H1 (cell line): Measurements from ENCODE around the gene ZSCAN22. TPM values are rescaled to one million over a fixed set of nuclear protein-coding genes. Genes with fewer than 3 reads are reported as not detected.

Experiments used
- CTCF ChIA-PET: fragments of 300-600 bp; sonication (Branson Sonifier 250); formaldehyde crosslinking; loops from one replicate; lab custom pipeline; 2021; ENCODE audit not compliant: partially characterized antibody; lab: Charles Lee
- POLR2A ChIA-PET: fragments of 300-600 bp; sonication (Branson Sonifier 250); formaldehyde crosslinking; loops from one replicate; lab custom pipeline; 2021; ENCODE audit warnings: inconsistent platforms; ENCODE audit not compliant: partially characterized antibody; lab: Charles Lee
- DNase-seq, 2 experiments: peaks; one replicate each; pipeline versions ENCODE4 v3.0.0 to v3.0.0-alpha.2; 2010 to 2022; ENCODE audit warnings: low spot score in 2 of 2, low read depth in 1 of 2, mixed read lengths in 1 of 2
- FAIRE-seq: peaks from 2 replicates; lab custom pipeline; 2011; peaks lifted over from hg19 to GRCh38; lab: Jason Lieb, UNC
- H2AFZ ChIP-seq: 2 replicates; pipeline ENCODE4 v1.8.1; 2012; ENCODE audit warnings: low read length, inconsistent platforms
- H2AK5ac ChIP-seq: 2 replicates; pipeline ENCODE4 v1.6.1; 2013; ENCODE audit warnings: low read depth, low read length
- H2BK120ac ChIP-seq: replicated peaks from 2 replicates; pipeline ENCODE3; 2013; ENCODE audit warnings: low read depth, low read length, inconsistent platforms
- H2BK12ac ChIP-seq: 2 replicates; pipeline ENCODE4 v1.6.1; 2013; ENCODE audit warnings: low read depth, low read length
- H2BK15ac ChIP-seq: 2 replicates; pipeline ENCODE4 v1.6.1; 2013; ENCODE audit warnings: low read length
- H2BK20ac ChIP-seq: 2 replicates; pipeline ENCODE4 v1.6.1; 2013; ENCODE audit warnings: low read length
- H2BK5ac ChIP-seq: 2 replicates; pipeline ENCODE4 v1.6.1; 2013; ENCODE audit warnings: low read depth, low read length
- H3K14ac ChIP-seq: 2 replicates; pipeline ENCODE4 v1.6.1; 2013; ENCODE audit warnings: inconsistent platforms; ENCODE audit not compliant: insufficient read length
- H3K18ac ChIP-seq: 2 replicates; pipeline ENCODE4 v1.6.1; 2013; ENCODE audit warnings: low read length; ENCODE audit errors: extremely low read depth
- H3K23ac ChIP-seq: 2 replicates; pipeline ENCODE4 v1.6.1; 2013; ENCODE audit warnings: inconsistent platforms; ENCODE audit not compliant: insufficient read length
- H3K23me2 ChIP-seq: 2 replicates; pipeline ENCODE4 v1.6.1; 2013; ENCODE audit warnings: low read depth, low read length
- H3K27ac ChIP-seq: 2 replicates; pipeline ENCODE4 v1.6.1; 2011; ENCODE audit warnings: low read depth, low read length, inconsistent platforms
- H3K27me3 ChIP-seq, 4 experiments: replicated peaks in 1 of 4; 1 replicate in 1 of 4; 2 replicates in 3 of 4; pipeline versions ENCODE4 v1.6.1 to v1.8.1; 2011 to 2013; ENCODE audit warnings: low read length in 3 of 4, mild to moderate bottlenecking in 3 of 4, inconsistent platforms in 2 of 4, mixed read lengths in 2 of 4, moderate library complexity in 1 of 4; ENCODE audit not compliant: control insufficient read depth in 3 of 4, insufficient read depth in 3 of 4; ENCODE audit errors: extremely low read depth in 1 of 4
- H3K36me3 ChIP-seq, 4 experiments: 2 replicates each; pipeline versions ENCODE4 v1.6.1 to v1.8.1; 2011 to 2013; ENCODE audit warnings: mild to moderate bottlenecking in 4 of 4, low read length in 3 of 4, moderate library complexity in 2 of 4, control low read depth in 1 of 4, inconsistent platforms in 1 of 4; ENCODE audit not compliant: insufficient read depth in 4 of 4, control insufficient read depth in 2 of 4
- H3K4ac ChIP-seq: replicated peaks from 2 replicates; pipeline ENCODE3; 2013; ENCODE audit warnings: low read length, low read depth, mixed read lengths, inconsistent platforms; ENCODE audit not compliant: insufficient read length
- H3K4me1 ChIP-seq, 4 experiments: replicated peaks in 1 of 4; 1 replicate in 1 of 4; 2 replicates in 3 of 4; pipeline versions ENCODE4 v1.6.1 to v1.8.1; 2011 to 2013; ENCODE audit warnings: low read length in 3 of 4, inconsistent platforms in 2 of 4, mixed read lengths in 1 of 4; ENCODE audit not compliant: insufficient read depth in 4 of 4, control insufficient read depth in 3 of 4
- H3K4me2 ChIP-seq, 2 experiments: 2 replicates each; pipeline versions ENCODE4 v1.6.1 to v1.8.1; 2011 to 2013; ENCODE audit warnings: low read depth in 2 of 2, low read length in 2 of 2, control low read depth in 1 of 2, inconsistent platforms in 1 of 2, mild to moderate bottlenecking in 1 of 2; ENCODE audit not compliant: insufficient read depth in 1 of 2
- H3K4me3 ChIP-seq, 4 experiments: fragments of 200-600, 300-600 bp in 1 of 4; sonication (generic), shearing (Covaris generic), sonication (Bioruptor Twin) in 1 of 4; 2 replicates each; pipeline versions ENCODE4 v1.5.1 to v1.8.1; 2011 to 2016; ENCODE audit warnings: low read length in 4 of 4, low read depth in 3 of 4, control low read depth in 2 of 4, inconsistent platforms in 2 of 4, mild to moderate bottlenecking in 2 of 4, mixed read lengths in 1 of 4, moderate library complexity in 1 of 4; ENCODE audit not compliant: insufficient read depth in 2 of 4; ENCODE audit errors: extremely low read depth in 1 of 4
- H3K56ac ChIP-seq: replicated peaks from 2 replicates; pipeline ENCODE3; 2013; ENCODE audit warnings: low read depth, mild to moderate bottlenecking, mixed read lengths, low read length, inconsistent platforms; ENCODE audit not compliant: insufficient read length
- H3K79me1 ChIP-seq: 2 replicates; pipeline ENCODE4 v1.6.1; 2013; ENCODE audit warnings: low read depth, low read length, control low read depth
- H3K79me2 ChIP-seq, 2 experiments: 2 replicates each; pipeline versions ENCODE4 v1.6.1 to v1.8.1; 2012 to 2013; ENCODE audit warnings: low read length in 2 of 2, mild to moderate bottlenecking in 2 of 2, inconsistent platforms in 1 of 2; ENCODE audit not compliant: insufficient read depth in 2 of 2, control insufficient read depth in 1 of 2
- H3K9ac ChIP-seq, 4 experiments: replicated peaks in 1 of 4; 1 replicate in 1 of 4; 2 replicates in 3 of 4; pipeline versions ENCODE4 v1.6.1 to v1.8.1; 2011 to 2013; ENCODE audit warnings: low read depth in 3 of 4, low read length in 3 of 4, control low read depth in 2 of 4, mild to moderate bottlenecking in 2 of 4, moderate library complexity in 2 of 4, inconsistent platforms in 1 of 4; ENCODE audit errors: extremely low read depth in 1 of 4
- H3K9me3 ChIP-seq, 2 experiments: 2 replicates each; pipeline versions ENCODE4 v1.6.1 to v1.8.1; 2012 to 2013; ENCODE audit warnings: mild to moderate bottlenecking in 2 of 2, moderate library complexity in 2 of 2, control low read depth in 1 of 2, inconsistent platforms in 1 of 2, low read depth in 1 of 2, low read length in 1 of 2, mixed read lengths in 1 of 2; ENCODE audit not compliant: insufficient read depth in 2 of 2
- H4K20me1 ChIP-seq, 2 experiments: replicated peaks in 1 of 2; 2 replicates each; pipeline versions ENCODE3 to v1.8.1; 2011 to 2013; ENCODE audit warnings: inconsistent platforms in 2 of 2, low read length in 2 of 2, mild to moderate bottlenecking in 1 of 2; ENCODE audit not compliant: insufficient read depth in 2 of 2, control insufficient read depth in 1 of 2
- H4K5ac ChIP-seq: 2 replicates; pipeline ENCODE4 v1.6.1; 2013; ENCODE audit warnings: low read length, low read depth, mixed read lengths, inconsistent platforms; ENCODE audit not compliant: insufficient read length
- H4K8ac ChIP-seq: 2 replicates; pipeline ENCODE4 v1.8.0; 2013; ENCODE audit warnings: mild to moderate bottlenecking, moderate library complexity, low read length, inconsistent platforms; ENCODE audit not compliant: insufficient read depth; ENCODE audit errors: extremely low read depth
- H4K91ac ChIP-seq: replicated peaks from 2 replicates; pipeline ENCODE3; 2013; ENCODE audit warnings: low read length, mixed read lengths, inconsistent platforms; ENCODE audit not compliant: insufficient read length
- CTCF ChIP-seq, 3 experiments: IDR thresholded peaks; 1 replicate in 2 of 3; 2 replicates in 1 of 3; pipeline versions ENCODE4 v1.5.1 to v1.6.1; 2011; ENCODE audit warnings: low read length in 3 of 3, mild to moderate bottlenecking in 3 of 3, inconsistent platforms in 2 of 3, low read depth in 1 of 3, moderate library complexity in 1 of 3; ENCODE audit not compliant: insufficient read depth in 1 of 3; ENCODE audit errors: control extremely low read depth in 1 of 3
- RAD21 ChIP-seq, 2 experiments: IDR thresholded peaks in 1 of 2; conservative IDR thresholded peaks in 1 of 2; 2 replicates each; pipeline ENCODE4 v1.6.1; 2011; ENCODE audit warnings: low read depth in 2 of 2, low read length in 2 of 2, improper control_type of control experiment in 1 of 2, inconsistent platforms in 1 of 2, mild to moderate bottlenecking in 1 of 2, moderate library complexity in 1 of 2
- SIRT6 ChIP-seq: IDR thresholded peaks from one replicate; pipeline ENCODE4 v1.7.1; 2012; ENCODE audit warnings: low read length, inconsistent platforms
- SRF ChIP-seq: IDR thresholded peaks from 2 replicates; pipeline ENCODE4 v1.6.1; 2011; ENCODE audit warnings: mild to moderate bottlenecking, low read depth, low read length, moderate library complexity
- WGBS, 2 experiments: shearing (Covaris generic) in 1 of 2; methylation state at CpG; one replicate each; pipeline versions ENCODE4 v1.1.6 to v1.1.7; 2013 to 2015; ENCODE audit warnings: low lambda C conversion rate in 2 of 2, mixed read lengths in 2 of 2, inconsistent platforms in 1 of 2, low coverage in 1 of 2, missing lambda C conversion rate in 1 of 2; ENCODE audit not compliant: insufficient replicate concordance in 2 of 2, insufficient coverage in 1 of 2, insufficient read length in 1 of 2; ENCODE audit errors: extremely low coverage in 1 of 2, missing lambda C conversion rate in 1 of 2; 5-methylcytosine and 5-hydroxymethylcytosine counted together
- polyA plus RNA-seq, 7 experiments: library from polyadenylated mRNA; depleted of rRNA in 3 of 7; stranded (reverse) in 5 of 7; unstranded in 2 of 7; fragments of >200 nt in 5 of 7; fragments of 200-250 nt in 2 of 7; gene quantifications; 1 replicate in 5 of 7; 2 replicates in 1 of 7; 4 replicates in 1 of 7; pipeline versions ENCODE4 v1.2.1 to v1.2.3, GENCODE V29; 2011 to 2013; ENCODE audit warnings: missing spikeins in 2 of 7, mixed read lengths in 2 of 7
- total RNA-seq: library from RNA; stranded (reverse); fragmentation: NEBNext Ultra II Directional; extraction: Animal tissue kit (Norgen Biotek cat#: 25700); gene quantifications from 2 replicates; pipeline ENCODE4 v1.2.1, GENCODE V29; 2021

The ZSCAN22 gene
- total and polyA plus RNA-seq, 2 of the 8 experiments (the other 6 are each of a cell fraction or from before 2014, with no cell fraction given) = 3.2 to 3.3 TPM

GRCh38 chr19:58338825-58339558 lies 12.2 kb downstream of the ZSCAN22 start:
- no peak for FAIRE-seq
- no peak overlapping the region for H3K4me2 ChIP-seq
- no peak overlapping the region for H3K56ac ChIP-seq
- CTCF ChIA-PET = interaction anchor here (0.5 to 3.7 kb wide), 20 partner anchors 9 to 588 kb away, joined by 3 to 30 read pairs (median 4); partner anchors contain the start of gene A1BG
- H3K79me1 ChIP-seq = no peaks in the 10 kb centered on the region
- H4K20me1 ChIP-seq = peaks cover 3 to 8% of the 10 kb centered on the region in 2 experiments
- WGBS, 2 experiments = 88% methylated on average over 30 of the region's 30 CpGs; no CpG with 5 or more reads in 1 of the 2 experiments
- no peaks in the 10 kb centered on the region for H3K27me3 ChIP-seq
- no peak overlapping the region for H2BK15ac ChIP-seq
- H3K9me3 ChIP-seq = peaks cover 5 to 6% of the 10 kb centered on the region in 2 experiments; a peak in 2 of 4 replicates
- no peak overlapping the region for H3K27ac ChIP-seq
- H4K5ac ChIP-seq = no peak overlapping the region
- H3K14ac ChIP-seq = no peak overlapping the region
- H2BK20ac ChIP-seq = no peak overlapping the region
- no peak overlapping the region for H2BK12ac ChIP-seq
- H3K23ac ChIP-seq = no peak overlapping the region
- H2AK5ac ChIP-seq = no peak overlapping the region
- H3K4me3 ChIP-seq = no peak overlapping the region
- H2BK5ac ChIP-seq = no peak overlapping the region
- H3K9ac ChIP-seq = no peak overlapping the region
- POLR2A ChIA-PET = interaction anchor here (1.0 to 1.7 kb wide), 3 partner anchors 12 to 56 kb away, joined by 3 to 5 read pairs (median 3); partner anchors contain the start of genes RNF225, ZNF497 and ZSCAN22
- H4K91ac ChIP-seq = no peak overlapping the region
- no peaks in the 10 kb centered on the region for H3K23me2 ChIP-seq
- peak; percentile 39 to 52 for TF ChIP-seq RAD21 (IDR thresholded peaks at IDR 0.05 in 1 of 2, conservative IDR thresholded peaks at IDR 0.05 in 1 of 2; ENCODE audit: low read depth in 2 of 2, low read length in 2 of 2)
- TF ChIP-seq CTCF (IDR thresholded peaks at IDR 0.05; ENCODE audit: control extremely low read depth in 1 of 3, insufficient read depth in 1 of 3, low read depth in 1 of 3, low read length in 3 of 3) = peak; percentile 54 to 76 (median 71)
- no peak for TF ChIP-seq SIRT6
- no peak for TF ChIP-seq SRF
- DNase-seq = peak in 1 of 2 experiments; percentile 81
- H4K8ac ChIP-seq = no peak overlapping the region; the same call in 1 of the 2 replicates
- H2AFZ ChIP-seq = no peak overlapping the region
- peaks cover 0 to 9% (median 3%) of the 10 kb centered on the region in 4 experiments; a peak in 3 of 8 replicates for H3K36me3 ChIP-seq
- H3K79me2 ChIP-seq = no peaks in the 10 kb centered on the region
- H2BK120ac ChIP-seq = no peak overlapping the region
- no peak overlapping the region for H3K18ac ChIP-seq
- no peak overlapping the region for H3K4ac ChIP-seq
- H3K4me1 ChIP-seq = no peaks in the 10 kb centered on the region
